ENCODE data around the gene AUTS2.

AUTS2 gene

DNA sequence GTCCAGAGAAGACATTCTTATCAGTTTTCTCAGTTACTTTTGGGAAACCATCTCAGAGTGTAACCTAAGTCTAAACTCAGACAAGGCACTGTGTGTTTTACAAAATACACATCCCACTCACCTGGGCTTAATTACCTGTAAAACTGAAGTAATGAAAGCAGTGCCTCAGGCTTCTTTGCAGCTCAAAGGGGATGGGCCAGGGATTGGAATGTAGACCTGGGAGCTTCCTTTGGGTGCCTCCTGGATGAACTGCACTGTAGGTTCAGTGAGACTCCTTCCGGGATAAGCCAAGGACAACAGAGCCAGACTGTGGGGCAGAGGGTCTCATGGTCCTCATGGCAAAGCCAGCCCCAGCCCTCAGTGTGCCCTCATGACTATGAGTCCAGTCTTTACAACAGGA lies 861.3 kb downstream of the AUTS2 start:
- no peak for DNase-seq

DNA sequence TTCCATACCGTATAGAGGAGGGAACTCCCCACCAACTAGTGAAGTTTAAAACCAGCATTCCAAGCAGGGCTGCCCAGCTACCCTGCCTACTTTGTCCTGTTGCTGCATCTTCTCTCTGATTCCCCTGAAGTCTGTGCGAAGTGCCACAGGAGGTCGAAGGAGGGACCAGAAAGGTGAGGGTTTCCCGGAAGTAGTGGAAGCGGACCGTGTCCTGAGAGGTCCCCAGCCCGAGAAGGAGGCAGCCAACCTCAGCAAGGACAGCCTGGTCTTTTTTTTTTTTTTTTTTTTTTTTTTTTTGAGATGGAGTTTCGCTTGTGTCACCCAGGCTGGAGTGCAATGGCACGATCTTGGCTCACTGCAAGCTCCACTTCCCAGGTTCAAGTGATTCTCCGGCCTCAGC lies 861.8 kb downstream of the AUTS2 start:
- DNase-seq, result no peak

DNA sequence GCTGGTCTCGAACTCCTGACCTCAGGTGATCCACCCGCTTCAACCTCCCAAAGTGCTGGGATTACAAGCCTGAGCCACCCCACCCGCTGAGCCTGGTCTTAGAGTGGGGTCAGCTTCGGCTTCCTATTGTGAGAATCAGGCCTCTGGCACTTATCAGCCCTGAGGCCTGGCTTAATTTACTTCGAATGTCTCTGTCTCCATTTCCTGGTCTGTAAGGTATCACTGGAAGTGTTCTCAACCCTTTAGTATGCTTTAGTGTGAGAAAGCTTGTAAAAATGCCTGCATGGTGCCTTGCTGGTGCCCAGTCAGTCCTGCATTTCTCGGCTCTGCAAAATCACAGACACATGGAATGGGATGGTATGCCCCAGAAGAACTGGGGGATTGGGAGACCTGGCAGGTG lies 862.3 kb downstream of the AUTS2 start:
- DNase-seq, result no peak

DNA sequence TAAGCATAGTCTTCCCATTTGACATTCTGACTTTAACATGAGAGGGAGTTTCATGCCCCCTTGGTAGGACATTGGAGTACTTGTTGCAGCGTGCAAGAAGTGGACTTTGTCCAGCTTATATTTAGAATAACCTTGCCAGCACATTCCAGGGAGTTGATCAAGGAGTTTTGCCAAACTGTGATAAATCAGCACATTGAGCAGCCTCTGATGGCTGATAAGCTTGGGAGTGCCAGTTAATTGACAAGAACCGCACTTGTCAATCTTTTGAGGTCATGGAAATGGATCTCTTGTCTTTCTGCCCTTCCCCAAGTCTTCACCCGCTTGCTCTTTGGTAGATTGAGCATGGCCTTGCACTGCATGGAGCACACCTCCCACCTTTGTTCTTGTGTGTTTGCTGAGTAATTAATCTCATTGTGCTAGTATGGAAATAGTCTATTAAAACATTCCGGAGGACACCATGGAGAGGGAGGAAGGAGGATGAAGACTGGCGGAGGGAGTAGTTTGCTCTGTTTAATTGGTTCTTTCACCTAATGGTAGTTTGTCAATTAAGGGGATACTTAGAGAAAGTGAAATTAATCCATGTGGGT lies 865.2 kb downstream of the AUTS2 start:
- DNase-seq, result no peak

DNA sequence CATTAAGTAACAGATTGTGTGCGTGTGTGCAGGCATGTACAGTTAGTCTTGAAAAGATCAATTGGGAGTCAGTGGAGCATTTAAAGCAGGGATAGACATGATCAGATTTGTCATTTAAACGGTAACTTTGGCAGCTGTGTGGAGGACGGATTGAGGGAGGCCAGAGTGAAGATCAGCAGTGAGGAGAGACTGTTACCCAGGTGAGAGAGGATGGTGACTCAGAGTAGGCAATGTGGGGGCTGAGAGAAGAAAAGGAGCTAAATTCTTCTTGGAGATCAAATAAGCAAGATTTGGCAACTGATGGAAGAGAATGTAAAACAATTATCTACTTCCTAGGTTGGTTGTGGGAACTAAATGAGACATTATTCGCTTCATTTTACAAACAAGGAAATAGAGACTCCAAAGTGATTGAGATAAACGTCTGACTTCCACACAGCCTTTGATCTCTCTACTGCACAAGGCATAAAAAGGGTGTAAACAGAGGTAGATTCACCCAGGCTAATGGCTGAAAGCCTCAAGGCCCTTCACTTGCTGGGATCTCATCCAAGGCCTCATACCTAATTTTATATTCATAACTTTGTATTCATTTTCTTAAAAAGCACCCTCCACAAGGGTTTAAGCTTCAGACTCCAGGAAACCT lies 868.6 kb downstream of the AUTS2 start:
- DNase-seq, result no peak

DNA sequence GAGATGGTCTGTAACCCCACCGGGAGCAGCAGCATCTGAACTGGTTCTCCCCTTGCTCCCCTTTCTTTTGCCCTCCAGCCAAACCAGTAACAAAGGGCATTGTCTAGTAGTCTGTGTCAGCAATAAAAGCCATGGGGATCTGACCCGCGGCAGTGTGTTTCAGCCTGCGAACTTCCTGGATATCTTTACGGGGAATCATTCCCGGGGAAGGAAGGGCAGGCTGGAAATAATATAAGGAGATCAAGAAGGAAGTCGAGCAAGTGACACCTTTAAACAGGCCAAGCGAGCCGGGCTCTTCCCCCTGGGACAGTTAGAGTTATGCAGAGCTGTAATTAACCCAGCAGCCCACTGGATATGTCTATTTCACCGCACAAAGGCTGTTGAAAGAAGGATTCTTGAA lies 872.5 kb downstream of the AUTS2 start:
- DNase-seq, result no peak

DNA sequence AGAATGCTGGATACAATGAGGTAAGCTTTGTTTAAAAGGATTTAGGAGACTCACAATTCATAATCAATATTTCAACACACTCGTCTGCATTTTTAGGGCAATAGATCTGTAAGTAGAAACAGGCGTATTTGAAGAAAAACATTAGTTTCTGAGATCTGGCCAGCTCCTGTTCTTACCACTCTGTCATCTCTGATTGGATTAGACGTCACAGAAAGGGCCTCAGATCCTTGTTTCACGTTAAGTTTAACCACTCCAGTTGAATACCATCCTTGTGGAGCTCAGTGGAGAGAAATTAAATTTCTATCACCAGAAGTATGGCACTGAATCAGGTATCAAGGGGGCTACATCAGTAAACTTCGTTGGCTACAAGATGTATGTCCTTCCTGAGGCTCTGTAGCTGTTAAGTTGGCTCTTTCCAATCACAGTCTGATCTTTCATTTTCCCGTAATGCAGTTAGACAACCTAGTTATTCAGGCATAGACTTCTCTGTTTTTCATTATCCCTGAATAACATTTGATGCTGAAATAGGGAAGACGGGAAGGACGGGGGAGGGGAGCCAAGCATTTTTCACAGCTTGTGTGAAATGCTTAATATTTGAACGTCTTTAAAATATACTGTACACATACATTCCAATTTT lies 874.4 kb downstream of the AUTS2 start:
- no peak for DNase-seq

DNA sequence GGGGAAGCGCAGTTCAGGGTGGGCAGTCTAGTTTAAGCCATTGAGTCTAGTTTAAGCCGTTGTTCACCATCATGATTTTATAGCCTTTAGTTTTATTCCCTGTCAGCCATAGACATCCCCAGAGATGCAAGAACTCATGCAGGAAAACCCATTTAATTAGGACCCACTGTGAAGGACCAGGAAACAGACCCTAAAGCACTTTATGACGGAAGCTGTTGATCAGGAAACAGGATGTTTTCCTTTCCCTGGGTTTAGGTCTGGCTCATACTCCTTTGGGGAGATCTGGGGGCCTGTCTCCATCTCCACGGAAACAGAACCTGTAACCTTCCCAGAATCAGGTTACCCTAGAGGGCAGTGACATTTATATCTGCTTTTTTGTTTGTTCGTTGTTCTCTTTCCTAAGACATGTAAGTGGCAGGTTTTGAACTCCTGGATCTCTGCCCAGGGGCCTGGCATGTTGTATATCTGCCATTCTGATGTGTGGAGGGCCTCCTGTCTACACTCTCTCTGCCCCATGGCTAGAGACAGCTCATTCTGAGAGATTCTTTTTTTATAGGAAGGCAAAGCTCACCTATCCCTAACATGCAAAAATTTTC lies 876.5 kb downstream of the AUTS2 start:
- no peak for DNase-seq

DNA sequence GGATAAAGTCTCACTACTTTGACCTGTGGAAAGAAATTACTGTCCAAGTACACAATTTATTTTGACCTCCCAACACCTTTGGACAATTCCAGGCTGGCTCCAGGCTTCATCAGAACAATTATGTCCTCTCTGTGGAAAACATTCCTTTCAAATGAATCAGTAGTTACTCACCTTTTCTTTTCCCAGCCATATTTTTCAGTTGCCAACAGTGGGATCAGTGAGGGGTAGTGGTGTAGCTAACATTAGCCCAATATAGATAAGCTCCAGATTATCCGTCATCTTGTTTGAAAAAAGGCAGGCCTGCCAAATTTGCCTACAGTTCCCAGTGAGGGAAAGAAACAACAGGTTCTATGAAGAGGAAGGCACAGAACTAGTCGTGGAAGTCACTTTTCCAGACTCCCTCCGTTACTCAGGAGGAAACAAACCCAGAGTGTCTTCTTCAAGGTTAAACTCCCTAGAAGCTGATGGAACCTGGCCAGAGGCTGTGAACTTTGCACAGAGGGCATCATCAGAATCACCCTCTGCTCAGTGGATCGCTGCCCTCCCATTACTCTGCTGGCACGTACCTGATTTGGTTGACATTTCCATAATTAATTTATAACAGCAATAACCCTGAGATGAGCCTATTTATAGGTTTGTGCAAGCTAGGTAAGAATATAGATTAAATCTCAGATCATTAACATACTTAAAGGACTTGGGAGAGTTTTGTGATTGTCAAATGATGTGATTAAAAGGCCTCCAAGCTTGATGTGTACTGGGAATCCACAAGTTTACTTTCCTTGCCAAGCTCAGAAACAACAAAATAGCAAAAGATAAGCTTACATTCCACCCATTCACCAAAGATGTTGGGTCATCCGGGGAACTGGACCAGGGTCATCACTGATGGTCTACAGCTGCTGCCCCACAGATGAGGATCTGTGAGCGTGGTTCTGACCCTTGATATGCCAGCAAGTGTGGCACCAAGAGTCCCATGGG lies 879.0 kb downstream of the AUTS2 start:
- no peak for DNase-seq

DNA sequence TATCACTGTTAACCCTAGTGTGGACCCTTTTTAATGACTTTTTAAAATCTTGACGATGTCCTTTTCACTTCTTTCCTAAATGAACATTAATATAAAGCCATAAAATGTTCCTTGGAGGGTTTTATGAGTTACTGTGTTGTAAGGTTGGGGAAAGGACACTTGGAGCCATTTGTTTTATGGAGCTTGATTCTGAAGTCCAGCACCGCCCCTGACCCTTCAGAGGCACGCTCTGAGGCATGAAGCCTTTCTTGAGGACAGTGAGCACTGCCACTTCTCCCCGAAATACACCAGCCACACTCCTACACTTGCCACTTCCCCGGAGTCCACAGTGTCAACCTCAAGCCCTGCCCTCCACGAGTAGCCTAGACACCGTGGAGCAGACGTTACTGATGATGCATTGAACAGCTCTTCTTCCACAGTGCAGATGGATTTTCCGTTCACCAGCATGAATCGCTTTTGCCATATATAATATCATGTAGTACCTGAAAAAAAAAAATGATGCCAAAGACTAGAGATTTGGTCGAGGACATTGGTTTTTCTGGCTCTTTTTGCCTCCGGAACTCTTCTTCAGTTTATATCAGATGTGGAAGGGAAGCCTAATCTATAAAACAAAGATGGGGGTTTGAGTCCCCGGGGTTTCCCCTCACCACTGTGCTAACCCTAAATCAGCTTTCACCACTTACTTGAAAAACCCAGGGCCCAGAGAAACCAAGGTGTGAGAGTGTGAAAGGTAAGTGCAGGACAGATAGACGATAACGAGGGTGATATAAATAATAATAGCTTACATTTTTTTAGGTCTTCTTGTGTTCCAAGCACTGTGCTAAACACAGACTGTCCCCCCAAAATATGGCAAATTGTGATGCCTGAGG lies 881.1 kb downstream of the AUTS2 start:
- DNase-seq, result no peak

DNA sequence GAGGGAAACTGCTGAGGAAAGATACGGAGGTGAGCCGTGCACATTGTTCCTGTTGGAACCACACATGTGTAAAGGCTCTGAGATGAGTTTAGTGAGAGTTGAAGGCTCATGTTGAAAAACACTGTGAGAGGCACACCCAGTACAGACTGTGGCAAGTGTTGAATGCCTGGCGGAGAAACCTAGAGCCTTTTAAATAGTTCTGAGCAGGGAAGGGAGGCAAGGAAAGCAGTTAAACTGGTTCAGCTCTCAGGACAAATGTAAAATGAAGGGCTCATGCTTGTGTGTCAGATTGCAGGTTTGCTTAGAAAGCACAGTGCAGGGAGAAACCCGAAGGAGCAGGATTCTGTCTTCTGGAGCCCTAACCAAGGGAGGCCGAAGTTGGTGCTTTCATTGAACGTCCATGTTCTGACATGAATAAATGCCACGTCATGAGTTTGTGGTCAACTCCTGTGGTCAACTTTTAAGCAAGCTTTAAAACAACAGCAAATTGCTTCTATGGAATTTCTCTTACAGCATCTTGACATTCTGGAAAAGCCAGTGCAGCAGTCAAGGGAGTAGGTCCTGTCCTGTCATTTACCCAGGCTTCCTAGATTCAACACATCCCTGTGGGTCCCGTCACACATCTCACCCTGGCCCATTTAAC lies 882.8 kb downstream of the AUTS2 start:
- no peak for DNase-seq

DNA sequence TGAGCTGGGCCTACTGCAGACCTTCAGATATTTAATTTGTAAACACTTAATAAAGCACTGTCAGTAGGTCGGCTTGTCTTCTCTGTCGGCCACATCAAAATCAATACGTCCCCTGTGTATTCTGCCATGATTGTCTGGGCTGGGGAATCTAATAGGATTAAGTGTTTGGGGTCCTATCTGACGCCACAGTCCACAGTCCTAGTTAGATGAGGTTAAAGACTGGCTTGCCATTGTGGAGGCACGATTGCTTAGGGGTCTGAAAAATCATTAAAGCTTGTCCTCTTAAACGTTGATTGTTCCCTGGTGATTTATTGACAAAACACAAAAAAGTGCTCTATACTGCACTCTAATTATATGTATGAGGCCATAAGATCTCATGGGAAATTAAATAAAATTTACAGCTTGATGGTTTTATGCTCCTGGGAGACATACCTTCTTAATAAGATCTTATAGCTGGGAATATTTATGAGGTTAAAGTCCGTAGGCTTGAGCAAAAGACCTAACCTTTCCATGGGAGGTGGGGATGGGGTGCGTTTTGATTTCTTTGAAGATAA lies 883.4 kb downstream of the AUTS2 start:
- DNase-seq, result no peak

DNA sequence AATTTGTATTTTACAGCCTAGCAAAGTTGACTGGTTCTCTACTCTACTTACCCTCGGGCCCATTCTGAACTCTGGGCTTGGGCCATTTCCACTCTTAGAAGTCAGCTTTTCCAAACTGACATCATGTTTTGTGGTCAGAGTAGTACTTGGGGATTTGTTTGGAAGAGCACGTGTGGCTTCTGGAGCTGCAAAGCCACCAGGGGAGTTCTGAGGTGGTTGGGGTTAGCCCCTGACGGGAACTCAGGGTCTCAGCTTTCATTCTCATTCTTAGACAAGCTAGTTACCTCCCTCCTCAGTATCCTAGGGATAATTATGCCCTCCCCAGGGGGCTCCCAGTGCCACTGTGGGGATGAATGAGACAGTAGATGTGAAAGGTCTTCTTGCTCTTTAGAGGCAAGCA lies 886.0 kb downstream of the AUTS2 start:
- no peak for DNase-seq

DNA sequence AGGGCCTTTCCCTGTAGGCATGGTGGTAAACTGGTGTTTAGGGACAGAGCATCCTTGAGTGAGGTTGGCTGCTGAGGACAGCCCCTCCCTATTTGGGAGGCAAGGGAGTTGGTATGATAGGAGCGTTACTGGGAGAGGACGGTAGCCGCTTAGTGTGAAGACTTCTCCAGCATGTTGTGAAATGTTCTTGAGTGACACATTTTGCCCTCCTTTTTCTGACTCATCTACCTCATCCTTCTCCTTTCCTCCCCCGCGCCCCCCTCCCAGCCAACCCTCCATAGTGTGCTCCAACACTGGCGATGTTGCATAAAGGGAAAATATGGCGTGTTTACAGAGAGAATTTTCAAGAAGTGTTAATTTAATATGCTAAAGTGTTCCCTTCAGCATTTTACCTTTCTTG lies 888.7 kb downstream of the AUTS2 start:
- DNase-seq, result no peak

DNA sequence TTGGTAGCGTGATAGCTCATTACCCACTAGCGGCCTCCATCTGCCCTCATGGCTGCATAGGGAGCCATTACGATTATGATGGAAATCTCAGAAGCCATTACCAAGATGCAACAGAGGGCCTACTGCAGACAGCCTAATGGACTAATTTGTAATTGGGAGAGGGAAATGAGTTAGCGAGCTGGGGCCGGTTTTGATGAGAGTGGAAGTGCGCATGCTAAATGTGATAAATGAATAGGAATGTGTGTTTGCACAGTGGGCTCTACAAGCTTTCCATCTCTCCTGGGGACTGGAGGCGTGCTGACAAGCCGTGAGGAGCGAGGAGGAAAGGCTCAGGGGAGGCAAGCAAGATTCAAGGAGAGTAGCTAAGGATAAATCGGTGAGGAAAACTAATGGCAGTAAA lies 889.2 kb downstream of the AUTS2 start:
- no peak for DNase-seq

DNA sequence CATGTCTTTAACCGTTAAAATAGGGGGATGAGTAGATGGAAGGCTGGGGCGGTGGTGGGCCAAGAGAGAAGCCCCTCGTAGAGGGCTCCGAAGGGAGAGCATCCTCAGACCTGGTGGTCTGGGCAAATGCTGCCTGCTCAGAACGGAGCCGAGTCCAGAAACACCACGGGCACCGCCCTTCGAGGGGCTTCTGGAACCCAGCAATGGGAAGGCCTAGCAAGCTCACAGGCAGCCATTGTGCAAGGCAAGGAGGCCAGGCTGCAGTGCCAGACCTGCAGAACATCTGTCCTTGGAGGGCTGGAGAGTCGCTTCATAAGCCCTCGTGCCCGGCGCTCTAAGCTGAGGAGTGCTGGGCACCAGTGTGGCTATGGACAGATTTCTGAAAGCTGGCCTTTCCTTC lies 889.6 kb downstream of the AUTS2 start:
- no peak for DNase-seq

DNA sequence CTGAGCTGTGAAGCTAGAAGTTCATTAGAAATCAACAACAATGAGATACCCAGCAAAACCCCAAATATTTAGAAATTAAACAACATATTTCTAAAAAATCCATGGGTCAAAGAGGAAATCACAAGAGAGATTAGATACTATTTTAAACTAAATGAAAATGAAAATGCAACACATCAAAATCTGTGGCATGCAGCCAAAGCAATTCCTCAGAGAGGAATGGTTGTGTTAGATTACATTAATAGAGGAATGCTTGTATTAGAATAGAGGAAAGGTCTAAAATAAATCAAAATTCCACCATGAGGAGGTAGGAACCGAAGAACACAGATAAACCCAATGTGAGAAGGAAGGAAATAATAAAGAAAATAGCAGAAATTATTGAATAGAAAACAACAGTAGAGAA lies 891.5 kb downstream of the AUTS2 start:
- no peak for DNase-seq

DNA sequence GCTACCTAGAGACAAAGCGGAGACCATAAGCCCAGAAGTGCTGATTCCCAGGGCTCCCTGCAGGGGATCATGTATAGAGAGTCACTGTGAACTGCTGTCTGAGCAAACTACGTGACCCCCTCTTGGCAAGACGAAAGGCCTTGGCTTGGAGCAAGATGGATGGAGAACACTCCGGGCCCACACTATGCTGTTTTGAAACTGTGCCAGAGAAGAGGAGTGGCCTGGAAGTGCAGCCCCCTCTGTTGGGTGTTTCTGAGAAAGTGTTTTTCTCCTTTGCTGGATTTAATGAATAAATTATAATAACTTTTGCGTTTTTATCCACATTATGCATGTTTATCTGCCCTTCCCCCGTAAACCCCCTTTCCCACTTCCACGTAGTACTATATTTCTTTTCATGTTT lies 894.4 kb downstream of the AUTS2 start:
- DNase-seq, result no peak

DNA sequence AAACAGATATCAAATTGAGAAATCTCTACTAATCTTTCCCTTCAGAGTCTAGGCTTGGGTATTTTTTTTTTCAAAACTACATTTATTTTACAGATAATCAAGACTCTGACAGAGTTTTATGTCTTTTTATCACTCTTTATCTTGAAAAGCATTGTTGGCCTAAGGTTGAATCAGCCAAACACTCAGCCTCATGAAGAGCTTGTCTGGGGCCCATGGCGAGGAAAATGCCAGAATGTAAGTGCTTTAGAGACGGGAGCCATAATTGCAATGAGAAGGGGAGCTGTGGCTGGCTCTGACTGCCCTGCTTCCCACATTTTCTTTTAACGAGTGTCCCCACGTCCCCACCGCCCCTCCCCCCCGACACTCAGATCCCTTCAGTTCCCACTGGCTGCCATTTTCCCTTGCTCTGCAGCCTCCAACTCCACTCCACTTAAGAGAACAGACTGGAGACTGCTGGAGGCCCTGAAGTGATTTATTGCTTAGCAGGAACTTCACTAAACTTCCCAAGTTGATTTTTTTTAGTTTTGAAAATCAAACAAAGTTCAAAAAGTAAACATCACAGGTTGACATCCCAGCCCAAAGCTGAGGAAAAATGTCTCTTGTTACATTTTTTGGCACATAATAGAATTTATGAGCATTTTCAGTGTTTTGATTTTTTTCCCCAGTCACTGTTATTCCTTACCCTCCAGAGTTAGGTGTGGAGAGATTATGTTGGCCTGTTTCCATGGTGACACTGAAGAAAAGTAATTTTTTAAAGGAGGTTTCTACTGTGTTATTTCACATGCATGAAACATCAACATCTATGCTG lies 896.2 kb downstream of the AUTS2 start:
- DNase-seq, result no peak

DNA sequence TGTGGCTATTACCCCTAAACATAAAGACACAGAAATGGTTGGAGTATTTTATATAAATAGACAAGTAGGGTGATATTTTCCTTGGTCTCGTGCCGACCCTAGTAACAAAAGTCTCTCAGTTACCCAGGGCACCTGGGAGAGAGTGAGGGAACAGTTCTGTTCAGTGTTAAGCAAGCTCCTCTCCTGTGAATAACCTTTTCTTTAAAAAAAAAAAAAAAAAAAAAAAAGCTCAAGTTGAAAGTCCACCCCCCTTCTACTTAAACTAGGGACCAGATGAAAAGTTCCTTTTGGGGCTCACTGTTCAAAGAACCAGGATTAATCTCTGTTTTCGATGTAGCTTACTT lies 896.7 kb downstream of the AUTS2 start:
- no peak for DNase-seq

DNA sequence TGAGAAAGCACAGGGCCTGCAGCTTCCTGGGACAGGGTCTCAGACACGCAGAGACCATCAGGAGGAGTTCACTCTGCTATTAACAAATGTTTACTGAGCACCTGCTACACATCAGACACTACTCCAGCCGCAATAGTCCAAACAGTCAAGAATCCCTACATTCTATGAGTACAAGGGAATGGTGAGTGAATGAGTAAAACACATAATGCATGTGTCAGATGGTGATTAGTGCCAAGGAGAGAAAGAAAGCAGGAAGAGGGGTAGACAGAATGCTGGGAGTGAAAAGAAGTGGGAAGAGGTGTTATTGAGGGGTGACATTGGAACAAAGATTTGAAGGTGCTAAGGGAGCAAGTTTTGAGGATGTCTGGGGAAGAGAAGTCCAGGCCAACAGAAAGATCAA lies 899.5 kb downstream of the AUTS2 start:
- DNase-seq, result no peak

Measured in NK-92 treated with Interleukin-12 subunit alpha and Interleukin-12 subunit beta, amount 100 ng/mL, for 24 hours (cell line).